Stimulated activated naive B cell treated with anti-CD40 and anti-IgM and Interleukin-4, amounts not matched to agents 10 μg/mL and 1 μg/mL and 100 μg/mL, for 72 hours (primary cell): Measurements from ENCODE around the gene APLNR.

Source experiments
- ATAC-seq, 2 donors: fragments of 150-1000 bp; cut with Tn5 transposase; replicated peaks; 2 replicates each; pipeline ENCODE4 v1.10.0; 2021; ENCODE audit warnings: moderate library complexity in 1 of 2
- DNase-seq: peaks from one replicate; pipeline ENCODE4 v3.0.0; 2021
- H3K27ac Mint-ChIP-seq: one replicate; pipeline ENCODE4 v1.8.0; 2022; ENCODE audit warnings: mild to moderate bottlenecking, mixed read lengths
- H3K27me3 Mint-ChIP-seq, 2 donors: one replicate each; pipeline ENCODE4 v1.8.0; 2022; ENCODE audit warnings: mixed read lengths in 2 of 2
- H3K36me3 Mint-ChIP-seq, 2 donors: one replicate each; pipeline ENCODE4 v1.8.0; 2022; ENCODE audit warnings: mixed read lengths in 2 of 2, mild to moderate bottlenecking in 1 of 2
- H3K4me1 Mint-ChIP-seq, 2 donors: one replicate each; pipeline ENCODE4 v1.8.0; 2022; ENCODE audit warnings: mixed read lengths in 2 of 2, mild to moderate bottlenecking in 1 of 2
- H3K4me3 Mint-ChIP-seq, 2 donors: one replicate each; pipeline ENCODE4 v1.8.0; 2022; ENCODE audit warnings: mild to moderate bottlenecking in 2 of 2, mixed read lengths in 2 of 2, moderate library complexity in 1 of 2
- H3K9me3 Mint-ChIP-seq, 2 donors: one replicate each; pipeline ENCODE4 v1.8.0; 2022; ENCODE audit warnings: mixed read lengths in 2 of 2, mild to moderate bottlenecking in 1 of 2

The APLNR gene

DNA sequence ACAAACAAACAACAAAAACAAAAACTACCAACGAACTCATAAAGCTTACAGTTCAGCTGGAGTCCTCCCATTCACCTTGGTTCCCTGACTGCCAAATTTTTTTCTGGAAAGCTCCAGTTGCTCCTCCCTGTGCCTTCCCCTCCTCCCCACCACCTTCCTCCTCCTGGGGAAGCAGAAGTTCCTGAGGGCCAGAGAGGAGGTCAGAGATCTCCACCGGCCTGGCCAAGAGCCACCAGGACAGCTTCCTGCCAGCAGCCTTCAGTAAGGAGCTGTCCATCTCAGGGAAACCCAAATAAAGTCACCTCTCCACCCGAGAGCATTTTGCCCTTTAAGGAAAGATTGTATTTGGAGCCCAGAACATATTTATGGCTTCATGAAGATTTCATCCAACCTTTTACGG, 20.0 kb downstream of the APLNR start:
- peaks cover 17% of the 10 kb centered on the region in 2 donors for H3K27me3 Mint-ChIP-seq
- no peaks in the 10 kb centered on the region for H3K9me3 Mint-ChIP-seq
- ATAC-seq (no peak), DNase-seq (no peak)
- H3K36me3 Mint-ChIP-seq, result no peaks in the 10 kb centered on the region
- no peaks in the 10 kb centered on the region for H3K4me1 Mint-ChIP-seq
- no peak overlapping the region for H3K4me3 Mint-ChIP-seq
- H3K27ac Mint-ChIP-seq, result no peak overlapping the region

DNA sequence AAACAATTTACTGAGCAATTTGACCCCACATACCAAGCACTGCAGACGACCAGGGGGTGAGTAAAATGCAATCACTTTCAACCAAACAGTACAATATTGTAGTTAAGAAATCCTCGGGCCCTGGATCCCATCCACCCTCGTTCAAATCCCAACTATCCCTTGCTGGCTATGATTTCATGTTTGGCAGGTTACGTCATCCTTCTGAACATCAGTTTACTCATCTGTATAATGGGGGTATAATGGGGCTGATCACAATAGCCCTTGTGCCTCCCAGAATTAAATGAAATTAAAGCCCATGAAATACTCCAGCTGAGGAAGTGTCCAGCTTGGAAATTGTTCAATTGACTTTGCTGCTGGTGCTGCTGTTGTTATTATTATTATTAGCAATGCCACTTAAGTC, 20.6 kb downstream of the APLNR start:
- no peak overlapping the region for H3K27ac Mint-ChIP-seq
- no peak for ATAC-seq

DNA sequence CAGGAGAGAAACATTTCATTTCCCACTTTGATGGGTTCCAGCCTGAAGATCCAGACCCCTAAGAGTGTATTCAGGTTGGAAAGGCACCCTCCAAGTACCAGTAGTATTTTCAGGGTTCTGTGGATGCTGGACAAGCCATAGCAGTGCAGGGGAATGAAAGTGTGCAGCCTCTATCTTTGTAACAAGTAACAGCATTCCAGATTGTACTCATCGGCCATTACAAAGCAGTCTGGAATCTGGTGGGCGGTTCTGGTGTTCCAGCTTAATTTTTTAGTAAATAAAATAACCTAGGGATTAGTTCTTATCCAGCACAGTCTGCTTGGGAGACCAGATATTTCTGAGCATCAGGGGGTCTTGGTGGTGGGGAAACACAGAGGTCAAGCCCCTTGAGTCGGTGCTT, 22.6 kb downstream of the APLNR start:
- Mint-ChIP-seq H3K4me1 (no peaks in the 10 kb centered on the region), H3K27ac (no peak overlapping the region), H3K36me3 (no peaks in the 10 kb centered on the region), H3K4me3 (no peak overlapping the region), H3K27me3 (peaks cover 13 to 14% of the 10 kb centered on the region in 2 donors), H3K9me3 (no peaks in the 10 kb centered on the region)
- no peak for DNase-seq
- ATAC-seq, result no peak

More for the DNA sequence above, 20.6 kb downstream of the APLNR start:
- peaks cover 17% of the 10 kb centered on the region in 2 donors for H3K27me3 Mint-ChIP-seq
- no peaks in the 10 kb centered on the region for H3K9me3 Mint-ChIP-seq
- H3K36me3 Mint-ChIP-seq, result no peaks in the 10 kb centered on the region
- DNase-seq, result no peak
- no peak overlapping the region for H3K4me3 Mint-ChIP-seq
- no peaks in the 10 kb centered on the region for H3K4me1 Mint-ChIP-seq

DNA sequence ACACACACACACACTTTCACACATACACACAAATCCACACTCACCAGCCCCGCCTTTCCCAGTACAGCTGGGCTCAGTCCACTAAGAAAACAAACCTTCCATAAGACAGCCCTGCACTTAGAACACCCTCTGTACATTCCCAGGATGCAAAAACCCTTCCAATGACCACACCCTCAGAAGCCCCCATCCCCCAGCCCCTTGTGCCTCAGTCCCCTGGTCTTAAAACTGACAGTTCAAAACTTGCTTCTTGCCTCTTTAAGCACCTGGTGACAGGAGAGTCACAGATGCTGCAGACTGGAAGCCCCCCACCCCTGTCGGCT, 23.0 kb downstream of the APLNR start:
- ATAC-seq, result no peak
- H3K27ac Mint-ChIP-seq, result no peak overlapping the region
- H3K9me3 Mint-ChIP-seq, result no peaks in the 10 kb centered on the region
- H3K4me1 Mint-ChIP-seq, result no peaks in the 10 kb centered on the region
- no peaks in the 10 kb centered on the region for H3K36me3 Mint-ChIP-seq
- no peak for DNase-seq
- H3K27me3 Mint-ChIP-seq, result peaks cover 12 to 13% of the 10 kb centered on the region in 2 donors
- H3K4me3 Mint-ChIP-seq, result no peak overlapping the region

DNA sequence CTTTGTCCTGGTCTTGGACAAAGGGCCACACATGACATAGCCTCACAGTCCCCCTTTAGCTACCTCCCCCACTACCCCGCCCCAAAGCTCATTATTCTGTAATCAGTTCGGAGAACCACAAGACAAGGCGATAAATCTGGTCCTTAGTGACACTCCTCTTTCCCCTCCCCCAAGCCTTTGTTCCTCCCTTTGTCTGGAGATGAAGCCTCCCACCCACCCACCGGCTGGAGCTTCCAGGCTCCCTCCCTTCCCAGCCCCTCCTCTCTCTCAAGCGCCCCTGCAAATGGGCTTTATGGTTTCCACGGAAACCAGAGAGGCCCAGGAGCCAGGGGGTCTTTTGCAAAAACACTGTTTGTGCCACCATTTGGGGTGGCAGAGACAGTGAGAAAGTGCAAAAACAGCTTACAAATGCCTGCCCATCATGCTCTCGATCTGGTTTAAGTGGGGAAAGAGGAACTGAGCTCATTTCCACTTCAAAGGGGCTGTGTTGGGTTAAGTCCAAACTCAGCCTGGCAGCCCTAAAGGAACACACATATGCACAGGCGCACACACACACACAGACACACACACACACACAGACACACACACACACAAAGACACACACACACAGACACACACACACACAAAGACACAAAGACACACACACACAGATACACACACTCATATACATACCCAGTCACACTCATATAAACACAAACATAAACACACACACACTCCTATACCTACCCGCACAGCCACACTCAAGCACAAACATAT, 23.5 kb downstream of the APLNR start:
- no peak overlapping the region for H3K4me3 Mint-ChIP-seq
- DNase-seq (no peak), ATAC-seq (peak; percentile 57 to 76)
- no peaks in the 10 kb centered on the region for H3K9me3 Mint-ChIP-seq
- H3K27ac Mint-ChIP-seq, result no peak overlapping the region
- no peaks in the 10 kb centered on the region for H3K4me1 Mint-ChIP-seq
- no peaks in the 10 kb centered on the region for H3K36me3 Mint-ChIP-seq
- peaks cover 12 to 18% of the 10 kb centered on the region in 2 donors for H3K27me3 Mint-ChIP-seq

DNA sequence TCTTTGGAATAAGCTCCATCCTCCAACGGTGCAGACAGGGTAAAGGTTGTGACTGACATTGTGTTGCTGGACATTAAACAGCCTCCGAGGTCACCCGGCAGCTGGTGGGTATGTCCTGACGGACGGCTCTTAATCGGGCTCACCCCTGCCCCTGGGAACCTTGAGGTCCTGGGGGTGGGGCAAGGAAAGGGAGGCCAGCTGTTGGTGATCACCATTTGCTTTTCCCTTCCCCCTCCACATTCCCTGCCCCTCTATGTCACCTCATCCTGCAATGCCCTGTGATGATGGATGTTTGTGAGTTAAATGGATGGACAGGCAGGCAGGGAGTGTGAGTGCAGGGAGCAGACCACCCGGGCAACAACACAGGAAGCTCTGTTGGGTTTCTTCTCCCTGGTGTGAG, 26.3 kb downstream of the APLNR start:
- no peaks in the 10 kb centered on the region for H3K9me3 Mint-ChIP-seq
- H3K27ac Mint-ChIP-seq, result no peak overlapping the region
- H3K4me1 Mint-ChIP-seq, result no peaks in the 10 kb centered on the region
- no peaks in the 10 kb centered on the region for H3K36me3 Mint-ChIP-seq
- peaks cover 13 to 20% of the 10 kb centered on the region in 2 donors for H3K27me3 Mint-ChIP-seq
- no peak for ATAC-seq
- no peak overlapping the region for H3K4me3 Mint-ChIP-seq
- no peak for DNase-seq

DNA sequence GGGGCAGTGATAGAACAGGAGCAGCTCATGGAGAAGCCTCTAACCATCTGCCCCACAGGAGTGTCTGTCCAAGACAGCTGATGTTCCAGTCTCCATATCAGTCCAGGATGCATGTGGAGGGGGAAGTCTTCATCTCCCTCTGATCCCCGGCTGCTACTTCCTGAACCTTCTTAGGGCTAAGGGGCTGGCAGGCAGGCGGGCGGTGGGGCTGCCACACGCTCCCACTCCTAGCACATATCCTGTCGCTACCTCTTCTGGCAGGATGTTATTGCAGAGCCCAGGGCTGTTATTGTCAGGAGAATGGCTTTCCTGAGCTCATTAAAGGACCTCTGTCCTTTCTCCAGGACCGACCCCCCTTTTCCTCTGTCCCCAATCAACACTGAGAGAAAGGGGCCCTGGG, 29.9 kb downstream of the APLNR start:
- H3K27me3 Mint-ChIP-seq, result peaks cover 9 to 26% of the 10 kb centered on the region in 2 donors
- H3K9me3 Mint-ChIP-seq, result no peaks in the 10 kb centered on the region
- no peak overlapping the region for H3K4me3 Mint-ChIP-seq
- no peaks in the 10 kb centered on the region for H3K4me1 Mint-ChIP-seq
- H3K27ac Mint-ChIP-seq, result no peak overlapping the region
- ATAC-seq, result no peak
- no peak for DNase-seq
- no peaks in the 10 kb centered on the region for H3K36me3 Mint-ChIP-seq

DNA sequence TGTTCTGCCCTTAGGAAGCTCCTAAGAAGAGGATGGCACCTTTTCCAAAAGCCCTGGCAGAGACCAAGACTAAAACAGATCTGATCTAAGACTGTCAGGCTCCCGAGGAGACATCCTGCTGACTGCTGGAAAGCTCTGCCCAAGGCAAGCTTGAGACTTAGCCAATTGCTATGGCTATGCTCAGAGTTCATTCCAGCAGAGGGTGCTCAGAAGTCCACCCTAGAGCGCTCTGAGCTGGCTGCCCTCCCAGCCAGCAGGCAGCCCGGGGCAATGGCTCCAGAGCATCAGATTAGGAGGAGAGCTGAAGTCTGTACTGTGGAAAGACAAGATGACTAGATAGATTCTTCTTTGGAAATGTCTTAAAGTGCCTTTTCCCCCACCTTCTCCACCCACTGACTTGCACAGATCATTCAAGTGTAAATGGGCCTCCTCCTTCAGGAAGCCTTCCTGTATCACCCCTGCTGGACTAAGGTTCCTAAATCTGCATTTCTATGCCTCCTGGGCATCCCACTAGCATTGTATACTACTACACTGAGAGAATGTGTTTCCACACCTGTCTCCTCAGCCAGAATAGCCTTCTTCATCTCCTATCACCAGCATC, 31.9 kb downstream of the APLNR start:
- Mint-ChIP-seq H3K9me3 (no peaks in the 10 kb centered on the region), H3K27ac (no peak overlapping the region), H3K4me1 (no peaks in the 10 kb centered on the region), H3K27me3 (peaks cover 9 to 30% of the 10 kb centered on the region in 2 donors), H3K4me3 (no peak overlapping the region), H3K36me3 (no peaks in the 10 kb centered on the region)
- DNase-seq (no peak), ATAC-seq (no peak)

DNA sequence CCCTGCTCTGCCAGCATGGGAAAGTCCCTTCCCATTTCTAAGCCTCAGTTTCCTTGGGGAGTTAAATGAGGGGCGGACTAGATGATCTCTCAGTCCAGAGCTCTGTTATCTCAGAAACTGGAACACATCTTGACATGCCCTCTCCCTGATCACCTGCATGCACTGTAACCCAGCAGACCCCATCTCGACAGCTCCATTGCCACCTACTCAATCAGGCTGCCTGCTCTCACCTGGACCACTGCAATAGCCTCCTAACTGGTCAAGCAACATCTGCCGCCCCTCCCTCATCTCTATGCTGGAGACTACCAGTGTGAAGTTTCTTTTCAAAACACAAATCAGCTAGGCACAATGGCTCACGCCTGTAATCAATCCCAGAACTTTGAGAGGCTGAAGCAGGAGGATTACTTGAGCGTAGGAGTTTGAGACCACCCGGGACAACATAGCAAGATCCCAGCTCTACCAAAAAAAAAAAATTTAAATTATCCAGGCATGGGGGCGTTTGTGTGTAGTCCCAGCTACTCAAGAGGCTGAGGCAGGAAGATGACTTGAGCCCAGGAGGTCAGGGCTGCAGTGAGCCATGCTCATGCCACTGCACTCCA, 33.1 kb downstream of the APLNR start:
- Mint-ChIP-seq H3K4me1 (no peaks in the 10 kb centered on the region), H3K4me3 (no peak overlapping the region), H3K27me3 (peaks cover 9 to 27% of the 10 kb centered on the region in 2 donors), H3K27ac (no peak overlapping the region), H3K36me3 (no peaks in the 10 kb centered on the region), H3K9me3 (no peaks in the 10 kb centered on the region)
- ATAC-seq (no peak), DNase-seq (no peak)

DNA sequence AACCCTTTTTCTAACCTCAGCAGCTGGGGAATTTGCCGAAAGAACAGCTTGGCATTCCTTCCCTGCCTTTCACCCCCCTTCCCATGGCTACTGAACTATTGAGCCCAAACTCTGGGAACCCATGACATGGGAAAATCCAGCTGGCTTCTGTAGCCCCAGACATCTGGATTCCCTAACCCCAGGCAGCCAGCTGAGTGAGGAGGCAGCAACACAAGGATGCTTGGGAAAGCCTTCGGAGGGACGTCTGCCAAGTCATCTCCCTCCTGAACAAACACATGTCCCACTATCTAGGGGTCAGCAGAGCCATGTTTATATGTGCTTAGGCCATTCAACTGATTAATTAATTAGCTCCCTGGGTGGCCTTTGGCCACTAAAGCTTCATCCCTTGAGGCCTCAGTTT, 33.7 kb downstream of the APLNR start:
- Mint-ChIP-seq H3K27me3 (peaks cover 9 to 22% of the 10 kb centered on the region in 2 donors), H3K9me3 (no peaks in the 10 kb centered on the region), H3K27ac (no peak overlapping the region), H3K4me3 (no peak overlapping the region), H3K36me3 (no peaks in the 10 kb centered on the region), H3K4me1 (no peaks in the 10 kb centered on the region)
- ATAC-seq (no peak), DNase-seq (no peak)

DNA sequence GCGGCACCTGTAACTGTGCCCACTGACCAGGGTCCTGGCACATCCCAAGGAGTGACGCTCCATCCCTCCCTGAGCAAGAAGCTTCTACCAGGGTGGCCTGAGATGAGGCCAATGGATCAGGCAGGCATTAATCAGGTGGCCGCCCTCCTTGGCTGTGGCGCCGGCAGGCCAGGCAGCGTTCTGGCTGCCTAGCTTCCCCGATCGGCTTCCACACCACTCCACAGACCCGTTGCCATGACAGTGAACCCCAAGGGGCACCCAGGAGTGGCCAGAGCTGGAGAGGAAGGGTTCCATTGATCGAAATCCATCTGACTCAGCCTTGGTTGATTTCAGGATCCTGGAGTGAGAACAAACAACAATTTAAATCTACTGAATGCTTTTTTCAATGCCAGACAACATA, 34.8 kb downstream of the APLNR start:
- ATAC-seq, result no peak
- peaks cover 6 to 18% of the 10 kb centered on the region in 2 donors for H3K27me3 Mint-ChIP-seq
- no peak overlapping the region for H3K27ac Mint-ChIP-seq

DNA sequence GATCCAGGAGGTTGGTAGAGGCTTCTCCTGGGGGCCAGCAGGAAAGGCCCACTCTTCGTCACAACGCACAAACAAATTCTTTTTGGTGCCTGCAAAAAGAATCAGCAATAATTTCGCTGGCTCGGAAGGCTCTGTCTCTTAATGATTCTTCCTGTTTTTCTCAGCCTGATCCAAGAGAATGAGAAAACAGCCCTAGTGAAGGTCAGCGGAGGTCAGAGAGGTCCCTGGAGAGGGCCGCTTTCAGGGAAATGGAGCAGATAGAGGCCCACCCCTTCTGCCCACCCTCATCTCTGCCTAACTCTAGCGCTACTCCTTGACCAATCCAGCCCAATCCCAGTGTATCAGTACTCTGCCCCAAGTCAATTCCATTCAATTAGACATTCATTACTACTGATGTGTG, 36.1 kb downstream of the APLNR start:
- no peaks in the 10 kb centered on the region for H3K9me3 Mint-ChIP-seq

More for the DNA sequence above, 34.8 kb downstream of the APLNR start:
- Mint-ChIP-seq H3K4me3 (no peak overlapping the region), H3K36me3 (no peaks in the 10 kb centered on the region), H3K9me3 (no peaks in the 10 kb centered on the region), H3K4me1 (no peaks in the 10 kb centered on the region)
- DNase-seq, result no peak

DNA sequence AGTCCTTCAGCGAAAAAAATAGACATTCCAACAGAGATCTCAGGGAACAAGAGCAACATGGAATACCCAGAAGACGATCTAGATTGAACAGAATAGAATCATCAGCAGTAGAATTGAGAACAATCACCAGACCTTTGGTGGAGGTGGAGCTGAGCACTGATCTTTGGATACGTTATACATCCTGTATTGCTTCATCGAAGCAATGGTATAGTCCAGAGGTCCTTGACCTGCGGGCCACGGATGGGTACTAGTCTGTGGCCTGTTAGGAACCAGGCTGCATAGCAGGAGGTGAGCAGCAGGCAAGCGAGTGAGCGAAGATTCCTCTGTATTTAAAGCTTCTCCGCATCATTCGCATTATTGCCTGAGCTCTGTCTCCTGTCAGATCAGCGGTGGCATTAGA, 37.7 kb downstream of the APLNR start:
- no peaks in the 10 kb centered on the region for H3K36me3 Mint-ChIP-seq
- peaks cover 0 to 11% of the 10 kb centered on the region in 2 donors for H3K27me3 Mint-ChIP-seq
- H3K4me1 Mint-ChIP-seq, result no peaks in the 10 kb centered on the region
- ATAC-seq, result no peak
- no peak overlapping the region for H3K4me3 Mint-ChIP-seq
- no peak for DNase-seq
- H3K27ac Mint-ChIP-seq, result no peak overlapping the region
- H3K9me3 Mint-ChIP-seq, result no peaks in the 10 kb centered on the region

More for the DNA sequence above, 36.1 kb downstream of the APLNR start:
- Mint-ChIP-seq H3K36me3 (no peaks in the 10 kb centered on the region), H3K27me3 (peaks cover 0 to 14% of the 10 kb centered on the region in 2 donors), H3K4me1 (no peaks in the 10 kb centered on the region), H3K27ac (no peak overlapping the region), H3K4me3 (no peak overlapping the region)
- no peak for ATAC-seq
- DNase-seq, result no peak

DNA sequence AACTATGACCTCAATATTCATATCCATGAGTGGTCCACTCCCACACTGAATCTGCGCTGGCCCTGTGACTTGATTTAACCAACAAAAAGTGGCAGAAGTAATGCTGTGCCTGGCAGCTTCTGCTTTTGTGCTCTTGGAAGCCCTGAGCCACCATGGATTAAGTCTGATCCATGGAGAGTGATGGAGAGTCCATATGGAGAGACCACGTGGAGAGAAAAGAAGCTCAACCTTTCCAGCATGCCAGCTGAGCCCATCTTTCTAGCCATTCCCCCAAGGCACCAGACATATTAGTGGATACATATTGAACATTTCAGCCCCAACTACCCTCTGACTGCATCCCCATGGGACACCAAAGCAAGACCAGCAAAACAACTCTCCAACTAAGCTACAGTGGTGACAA, 39.3 kb downstream of the APLNR start:
- H3K36me3 Mint-ChIP-seq, result no peaks in the 10 kb centered on the region
- H3K4me3 Mint-ChIP-seq, result no peak overlapping the region
- peaks cover 6 to 11% of the 10 kb centered on the region in 2 donors for H3K27me3 Mint-ChIP-seq
- ATAC-seq, result no peak
- no peaks in the 10 kb centered on the region for H3K4me1 Mint-ChIP-seq
- H3K9me3 Mint-ChIP-seq, result peaks cover 2 to 4% of the 10 kb centered on the region in 2 donors
- no peak overlapping the region for H3K27ac Mint-ChIP-seq
- no peak for DNase-seq

DNA sequence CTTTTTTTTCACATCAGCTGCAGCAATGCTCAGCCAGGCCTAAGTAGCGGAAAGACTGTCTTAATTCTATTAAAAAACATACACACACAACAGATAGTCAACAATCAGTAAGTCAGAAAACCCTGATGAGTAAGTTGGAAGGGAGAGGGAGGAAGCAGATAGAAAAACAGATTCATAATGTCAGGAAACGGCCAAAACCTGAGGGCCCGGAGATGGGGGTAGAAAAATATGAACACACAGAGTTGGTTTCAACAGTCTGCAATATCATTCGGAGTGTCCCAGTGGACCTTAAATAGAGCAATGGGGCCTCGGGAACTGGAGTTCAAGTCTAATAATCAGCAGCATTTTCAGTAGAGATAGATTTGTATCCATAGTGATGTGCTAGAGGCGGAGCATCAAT, 40.5 kb downstream of the APLNR start:
- ATAC-seq, result no peak
- H3K4me1 Mint-ChIP-seq, result no peaks in the 10 kb centered on the region

More for the DNA sequence above, 40.5 kb downstream of the APLNR start:
- Mint-ChIP-seq H3K4me3 (no peak overlapping the region), H3K27ac (no peak overlapping the region), H3K27me3 (peaks cover 6 to 11% of the 10 kb centered on the region in 2 donors), H3K36me3 (no peaks in the 10 kb centered on the region), H3K9me3 (peaks cover 2 to 4% of the 10 kb centered on the region in 2 donors)
- no peak for DNase-seq
